Measurements from ENCODE around the gene CD7.

GRCh38 chr17:82310877-82311276, 6.5 kb downstream of the CD7 start:
- TF ChIP-seq, protein P1, sequence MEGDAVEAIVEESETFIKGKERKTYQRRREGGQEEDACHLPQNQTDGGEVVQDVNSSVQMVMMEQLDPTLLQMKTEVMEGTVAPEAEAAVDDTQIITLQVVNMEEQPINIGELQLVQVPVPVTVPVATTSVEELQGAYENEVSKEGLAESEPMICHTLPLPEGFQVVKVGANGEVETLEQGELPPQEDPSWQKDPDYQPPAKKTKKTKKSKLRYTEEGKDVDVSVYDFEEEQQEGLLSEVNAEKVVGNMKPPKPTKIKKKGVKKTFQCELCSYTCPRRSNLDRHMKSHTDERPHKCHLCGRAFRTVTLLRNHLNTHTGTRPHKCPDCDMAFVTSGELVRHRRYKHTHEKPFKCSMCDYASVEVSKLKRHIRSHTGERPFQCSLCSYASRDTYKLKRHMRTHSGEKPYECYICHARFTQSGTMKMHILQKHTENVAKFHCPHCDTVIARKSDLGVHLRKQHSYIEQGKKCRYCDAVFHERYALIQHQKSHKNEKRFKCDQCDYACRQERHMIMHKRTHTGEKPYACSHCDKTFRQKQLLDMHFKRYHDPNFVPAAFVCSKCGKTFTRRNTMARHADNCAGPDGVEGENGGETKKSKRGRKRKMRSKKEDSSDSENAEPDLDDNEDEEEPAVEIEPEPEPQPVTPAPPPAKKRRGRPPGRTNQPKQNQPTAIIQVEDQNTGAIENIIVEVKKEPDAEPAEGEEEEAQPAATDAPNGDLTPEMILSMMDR (IDR thresholded peaks at IDR 0.05): no peak
- TF ChIP-seq POLR2A (IDR thresholded peaks at IDR 0.05): no peak

Data from esophagus squamous epithelium (tissue), 4 donors.